OCI-LY7 (cell line): ENCODE results near the gene TBX15. TPM values are rescaled to one million over a fixed set of nuclear protein-coding genes. Genes with fewer than 3 reads are reported as not detected.

Source experiments
- BruUV-seq: library from RNA; stranded (reverse); fragments of 400-500 nt; replicated peaks from 2 replicates; lab custom pipeline; 2021; lab: Mats Ljungman, UMichigan
- CTCF ChIA-PET: fragments of 300-600 bp; sonication (Branson Sonifier 250); formaldehyde crosslinking; loops from one replicate; lab custom pipeline; 2022; ENCODE audit warnings: antibody characterized with exemption; ENCODE audit not compliant: unreplicated experiment; lab: Charles Lee
- POLR2A ChIA-PET: fragments of 300-600 bp; sonication (Branson Sonifier 250); formaldehyde crosslinking; loops from one replicate; lab custom pipeline; 2022; ENCODE audit warnings: antibody characterized with exemption; lab: Charles Lee
- DNase-seq: peaks from one replicate; pipeline ENCODE4 v3.0.0-alpha.2; 2015; ENCODE audit warnings: low spot score
- H2AFZ ChIP-seq: fragments of 200-600 bp; sonication (generic), shearing (Covaris generic); 2 replicates; pipeline ENCODE4 v1.6.1; 2014; ENCODE audit warnings: mild to moderate bottlenecking, antibody characterized with exemption, low read length, moderate library complexity
- H3K27ac ChIP-seq: fragments of 200-600 bp; sonication (generic); 2 replicates; pipeline ENCODE4 v1.5.1; 2014; ENCODE audit warnings: mixed run types, low read depth, mild to moderate bottlenecking, moderate library complexity, low read length, inconsistent platforms; ENCODE audit not compliant: poor library complexity, severe bottlenecking
- H3K36me3 ChIP-seq: fragments of 200-600 bp; sonication (generic); 2 replicates; pipeline ENCODE4 v1.6.1; 2014; ENCODE audit warnings: mild to moderate bottlenecking, antibody characterized with exemption, low read length, moderate library complexity, mixed read lengths; ENCODE audit not compliant: insufficient read depth
- H3K4me1 ChIP-seq: fragments of 200-600 bp; sonication (generic); 2 replicates; pipeline ENCODE4 v1.5.1; 2014; ENCODE audit warnings: mild to moderate bottlenecking, low read length; ENCODE audit not compliant: insufficient read depth, poor library complexity, severe bottlenecking
- H3K4me2 ChIP-seq: fragments of 200-600 bp; sonication (generic); 2 replicates; pipeline ENCODE4 v1.6.1; 2014; ENCODE audit warnings: mild to moderate bottlenecking, low read length
- H3K4me3 ChIP-seq: fragments of 200-600 bp; sonication (generic); 2 replicates; pipeline ENCODE4 v1.5.1; 2014; ENCODE audit warnings: mild to moderate bottlenecking, low read depth, low read length; ENCODE audit not compliant: poor library complexity, severe bottlenecking
- H3K79me2 ChIP-seq: fragments of 200-600 bp; sonication (generic); 2 replicates; pipeline ENCODE4 v1.6.1; 2016; ENCODE audit warnings: low read depth, mild to moderate bottlenecking, low read length, moderate library complexity, mixed read lengths; ENCODE audit not compliant: insufficient read depth
- H3K9me2 ChIP-seq: fragments of 200-600 bp; sonication (generic); 2 replicates; pipeline ENCODE4 v1.6.1; 2016; ENCODE audit warnings: mild to moderate bottlenecking, low read length, mixed read lengths; ENCODE audit not compliant: insufficient read depth
- H3K9me3 ChIP-seq: fragments of 200-600 bp; sonication (generic); 2 replicates; pipeline ENCODE4 v1.6.1; 2014; ENCODE audit warnings: mild to moderate bottlenecking, mixed run types, low read length, mixed read lengths
- H4K20me1 ChIP-seq: fragments of 200-600 bp; sonication (generic); 2 replicates; pipeline ENCODE4 v1.6.1; 2014; ENCODE audit warnings: mild to moderate bottlenecking, antibody characterized with exemption, low read length, moderate library complexity, mixed read lengths; ENCODE audit not compliant: insufficient read depth
- CTCF ChIP-seq: fragments of 200-600 bp; sonication (generic); conservative IDR thresholded peaks from 2 replicates; pipeline ENCODE4 v1.5.1; 2014; ENCODE audit warnings: mild to moderate bottlenecking, antibody characterized with exemption, low read length, moderate library complexity, mixed read lengths
- EZH2phosphoT487 ChIP-seq: fragments of 200-600 bp; sonication (generic); IDR thresholded peaks from 2 replicates; pipeline ENCODE4 v1.6.1; 2018; ENCODE audit warnings: low read depth, borderline replicate concordance, mild to moderate bottlenecking, mixed run types, antibody characterized with exemption, low read length, moderate library complexity, mixed read lengths
- intact Hi-C: fragments of 100-400 bp; cut with micrococcal nuclease; formaldehyde crosslinking; loops from one replicate; pipeline ENCODE4 v1.10.0; 2022; ENCODE audit not compliant: unreplicated experiment
- total RNA-seq, 2 experiments: library from RNA; depleted of rRNA in 1 of 2; stranded (reverse); fragments of >200 nt in 1 of 2; shearing (Covaris generic) in 1 of 2; gene quantifications; 2 replicates each; pipeline ENCODE4 v1.2.3, GENCODE V29; 2014 to 2022

TBX15 gene
- total RNA-seq, 2 experiments from 2014 or later: 0.22 TPM; not detected in 1

DNA sequence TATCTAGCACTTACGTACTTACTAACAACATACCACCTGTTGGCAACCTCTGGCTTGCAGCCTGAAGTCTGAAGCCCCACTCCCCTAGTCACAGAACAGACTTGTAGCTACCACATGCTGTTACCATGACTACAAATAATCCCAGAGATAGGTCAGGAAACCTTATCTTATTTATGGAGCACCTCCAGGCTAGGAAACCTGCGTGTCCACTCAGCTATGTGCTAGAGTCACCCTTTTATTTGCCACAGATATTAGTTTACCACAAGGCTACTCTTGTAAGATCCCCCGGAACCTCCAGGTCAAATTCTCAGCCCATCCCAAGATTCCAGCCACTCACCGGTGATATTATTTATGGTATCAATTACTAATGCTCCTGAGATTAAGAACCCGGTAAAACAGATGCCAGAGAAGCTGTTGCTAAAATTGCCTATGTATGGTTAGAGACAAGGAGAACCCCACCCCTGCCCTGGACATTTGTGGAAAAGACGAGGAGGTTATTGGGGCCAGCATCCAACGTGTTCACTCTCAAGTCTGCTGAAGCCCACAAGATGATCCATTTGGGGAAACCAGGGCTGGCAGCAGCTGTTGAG lies 116.5 kb downstream of the TBX15 start:
- Histone ChIP-seq H3K4me2 (no peak overlapping the region), H3K27ac (no peak overlapping the region), H3K9me2 (no peaks in the 10 kb centered on the region), H2AFZ (no peak overlapping the region), H3K4me1 (no peaks in the 10 kb centered on the region), H3K79me2 (no peaks in the 10 kb centered on the region), H3K36me3 (no peaks in the 10 kb centered on the region), H3K4me3 (no peak overlapping the region), H3K9me3 (no peaks in the 10 kb centered on the region), H4K20me1 (no peaks in the 10 kb centered on the region)
- intact Hi-C loops: no loop called here
- no TSS peak for BruUV-seq
- ChIA-PET POLR2A (interaction anchor here (1.2 kb wide), 1 partner anchor 8 kb away, joined by 3 read pairs; no protein-coding TSS in a partner anchor), CTCF (no interaction called here)
- no peak for TF ChIP-seq EZH2phosphoT487
- no peak for DNase-seq

DNA sequence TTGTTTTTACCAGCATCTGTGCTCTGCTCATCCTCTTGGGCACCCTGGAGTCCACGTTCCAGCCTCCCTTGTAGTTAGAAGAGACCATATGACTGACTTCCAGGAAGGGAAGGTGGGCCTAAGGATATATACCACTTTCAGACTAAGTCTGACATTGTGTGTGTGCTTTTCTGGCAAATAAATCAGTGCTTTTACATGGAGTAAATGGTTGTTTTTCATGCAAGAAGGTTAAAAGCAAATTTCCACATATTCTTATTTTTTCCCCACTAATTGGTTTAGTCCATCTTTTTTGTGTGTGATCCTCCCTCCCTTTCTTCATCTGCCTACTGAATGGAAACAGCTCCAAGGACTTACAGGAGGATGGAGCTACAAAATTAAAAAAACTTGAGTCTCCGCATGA lies 119.8 kb downstream of the TBX15 start:
- Histone ChIP-seq H3K36me3 (no peaks in the 10 kb centered on the region), H3K4me3 (no peak overlapping the region), H4K20me1 (no peaks in the 10 kb centered on the region), H3K9me3 (no peaks in the 10 kb centered on the region), H3K9me2 (no peaks in the 10 kb centered on the region), H3K79me2 (no peaks in the 10 kb centered on the region), H2AFZ (no peak overlapping the region), H3K27ac (no peak overlapping the region), H3K4me1 (no peaks in the 10 kb centered on the region), H3K4me2 (no peak overlapping the region)
- TF ChIP-seq CTCF: no peak
- no peak for TF ChIP-seq EZH2phosphoT487
- BruUV-seq: no TSS peak
- DNase-seq: no peak
- ChIA-PET CTCF (no interaction called here), POLR2A (no interaction called here)
- intact Hi-C loops: loop anchor here (2.0 kb wide), 1 partner anchor 32 kb away; no protein-coding TSS in a partner anchor

GRCh38 chr1:118866330-118866729 lies 121.8 kb downstream of the TBX15 start:
- Histone ChIP-seq H3K4me3 (no peak overlapping the region), H3K79me2 (no peaks in the 10 kb centered on the region), H3K4me2 (no peak overlapping the region), H3K9me2 (no peaks in the 10 kb centered on the region), H2AFZ (no peak overlapping the region), H3K9me3 (no peaks in the 10 kb centered on the region), H4K20me1 (no peaks in the 10 kb centered on the region), H3K36me3 (no peaks in the 10 kb centered on the region), H3K4me1 (no peaks in the 10 kb centered on the region), H3K27ac (no peak overlapping the region)
- TF ChIP-seq EZH2phosphoT487 (no peak), CTCF (no peak)
- ChIA-PET POLR2A (no interaction called here), CTCF (no interaction called here)
- intact Hi-C loops: no loop called here
- BruUV-seq: no TSS peak
- DNase-seq: no peak
